OCI-M2 (cell line): Measurements from ENCODE around the gene SLC37A2.

Experiments used
- DNase-seq: peaks from one replicate; lab custom pipeline; 2025; ENCODE audit not compliant: unreplicated experiment; lab: John Stamatoyannopoulos, UW

SLC37A2 gene

DNA sequence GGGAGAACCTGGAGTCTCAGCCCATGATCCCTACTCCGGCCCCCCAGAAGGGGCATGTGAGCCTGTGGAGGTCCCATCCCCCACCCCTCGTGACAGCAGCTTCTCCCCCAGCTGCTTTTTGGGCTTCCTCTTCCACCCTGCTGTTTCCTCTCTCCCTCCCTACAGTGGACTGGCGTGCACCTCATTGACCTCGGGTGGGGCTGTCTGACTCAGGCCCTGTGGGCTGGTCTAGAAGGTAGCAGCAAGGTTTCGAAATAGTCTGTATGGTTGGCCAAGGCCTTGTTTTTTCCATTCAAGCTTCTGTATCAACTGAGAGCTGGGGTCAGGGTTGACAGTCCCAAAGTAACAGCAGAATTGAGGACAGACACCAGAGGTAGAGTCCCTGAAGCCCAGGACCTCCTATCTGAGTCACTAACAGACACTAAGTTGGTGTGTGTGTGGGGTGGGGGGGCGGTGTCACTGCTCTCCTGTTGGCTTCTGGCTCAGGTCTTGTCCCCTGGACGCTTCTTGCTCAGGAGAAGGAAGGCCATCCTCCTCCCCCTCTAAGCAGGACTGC, 7.7 kb downstream of the SLC37A2 start:
- DNase-seq: no peak

DNA sequence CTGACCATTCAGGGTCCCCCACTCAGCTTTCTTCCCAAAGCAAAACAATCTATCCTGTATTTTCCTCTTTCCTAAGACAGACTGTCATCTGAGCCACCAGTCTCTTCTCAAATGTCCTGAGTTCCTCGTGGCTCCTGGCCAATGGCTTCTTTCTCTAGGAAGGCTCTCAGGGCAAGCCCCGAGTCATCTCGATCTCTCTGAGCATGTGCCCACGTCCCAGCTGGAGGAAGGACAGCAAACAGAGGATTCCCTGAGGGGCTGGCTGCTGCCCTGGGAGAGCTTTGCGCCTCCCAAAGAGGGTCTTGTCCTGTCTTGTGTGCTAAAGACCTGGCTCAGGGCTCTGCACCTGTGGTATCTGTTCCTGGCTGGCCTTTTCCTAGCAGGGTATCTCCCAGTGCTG, 8.3 kb downstream of the SLC37A2 start:
- no peak for DNase-seq

DNA sequence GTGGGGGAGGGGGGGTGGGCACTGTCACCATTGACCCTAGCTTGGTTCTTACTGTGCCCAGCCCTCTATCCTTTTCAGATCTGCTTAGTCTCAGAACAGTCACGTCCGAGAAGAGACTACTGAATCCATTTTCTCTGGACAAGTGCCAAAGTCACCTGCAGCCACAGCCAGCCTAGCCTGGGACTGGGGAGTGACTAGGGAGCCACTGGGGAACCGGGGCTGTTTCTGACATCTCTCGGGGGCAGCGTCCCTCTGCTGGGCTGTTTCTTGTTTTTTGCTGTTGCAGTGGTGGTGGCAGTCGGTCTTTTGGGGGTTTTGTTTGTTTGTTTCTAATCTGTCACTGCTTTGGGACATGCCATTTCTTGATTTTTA, 8.7 kb downstream of the SLC37A2 start:
- no peak for DNase-seq

DNA sequence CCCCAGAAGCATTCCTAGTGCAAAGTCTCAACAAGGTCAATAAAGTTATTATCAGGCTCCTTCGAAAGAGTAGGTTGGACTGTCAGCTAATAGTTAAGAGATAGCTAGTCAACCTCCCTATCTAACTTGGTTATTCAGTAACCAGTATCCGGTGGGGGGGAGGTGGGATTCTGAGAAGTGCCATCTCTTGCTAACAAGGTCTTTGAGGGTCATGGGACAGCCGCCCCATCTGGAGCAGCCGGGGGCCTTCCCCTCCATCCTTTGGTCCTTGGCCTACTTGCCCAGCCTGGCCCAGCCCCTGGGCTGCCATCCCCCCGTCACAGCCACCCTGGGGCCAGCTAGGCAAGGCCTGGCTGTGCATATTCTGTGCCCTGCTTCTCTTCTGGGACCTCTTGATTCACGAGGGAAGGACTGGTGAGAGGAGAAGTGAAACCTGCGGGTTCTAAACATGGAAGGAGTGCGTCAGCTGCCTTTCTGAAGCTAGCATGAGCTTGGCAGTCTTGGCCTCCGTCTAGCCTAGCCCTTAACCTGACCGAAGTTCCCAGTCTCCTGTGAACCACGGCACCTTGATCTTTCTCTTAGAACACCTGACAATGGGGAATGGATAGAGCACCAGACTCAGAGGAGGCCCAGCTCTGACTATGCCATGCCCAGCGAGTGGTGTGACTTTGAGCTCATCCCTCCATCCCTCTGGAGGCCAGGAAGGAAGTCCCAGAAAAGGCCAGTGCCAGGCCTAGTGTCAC, 9.3 kb downstream of the SLC37A2 start:
- no peak for DNase-seq

DNA sequence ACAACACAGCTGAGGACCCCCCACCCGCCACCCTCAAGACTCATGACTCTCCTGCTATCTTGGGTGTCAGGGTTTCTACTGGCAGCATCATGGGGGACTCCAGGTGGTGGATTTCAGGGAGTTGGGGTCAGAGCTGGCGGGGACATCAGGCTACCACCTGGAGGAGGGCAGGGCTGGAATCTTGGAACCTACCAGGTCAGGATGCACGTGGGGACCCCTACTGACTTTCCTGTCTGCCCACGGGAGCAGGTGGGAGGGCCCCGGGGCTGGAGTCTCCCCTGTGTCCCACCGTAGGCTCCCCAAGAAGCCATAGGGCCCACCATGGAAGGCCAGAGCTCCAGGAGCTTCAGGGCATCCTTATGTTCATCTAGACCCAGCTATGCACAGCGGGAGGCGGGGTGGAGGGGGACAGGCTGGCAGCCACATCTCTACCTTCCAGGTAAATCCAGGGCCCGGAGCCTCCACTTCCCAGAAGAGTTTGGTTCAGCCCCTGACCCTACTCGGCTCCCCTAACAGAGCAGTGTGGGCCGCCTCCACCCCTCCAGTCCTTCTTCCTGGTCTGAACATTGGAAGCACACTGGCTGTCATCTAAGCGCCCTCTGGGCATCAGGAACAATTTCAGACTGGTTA, 10.0 kb downstream of the SLC37A2 start:
- no peak for DNase-seq

DNA sequence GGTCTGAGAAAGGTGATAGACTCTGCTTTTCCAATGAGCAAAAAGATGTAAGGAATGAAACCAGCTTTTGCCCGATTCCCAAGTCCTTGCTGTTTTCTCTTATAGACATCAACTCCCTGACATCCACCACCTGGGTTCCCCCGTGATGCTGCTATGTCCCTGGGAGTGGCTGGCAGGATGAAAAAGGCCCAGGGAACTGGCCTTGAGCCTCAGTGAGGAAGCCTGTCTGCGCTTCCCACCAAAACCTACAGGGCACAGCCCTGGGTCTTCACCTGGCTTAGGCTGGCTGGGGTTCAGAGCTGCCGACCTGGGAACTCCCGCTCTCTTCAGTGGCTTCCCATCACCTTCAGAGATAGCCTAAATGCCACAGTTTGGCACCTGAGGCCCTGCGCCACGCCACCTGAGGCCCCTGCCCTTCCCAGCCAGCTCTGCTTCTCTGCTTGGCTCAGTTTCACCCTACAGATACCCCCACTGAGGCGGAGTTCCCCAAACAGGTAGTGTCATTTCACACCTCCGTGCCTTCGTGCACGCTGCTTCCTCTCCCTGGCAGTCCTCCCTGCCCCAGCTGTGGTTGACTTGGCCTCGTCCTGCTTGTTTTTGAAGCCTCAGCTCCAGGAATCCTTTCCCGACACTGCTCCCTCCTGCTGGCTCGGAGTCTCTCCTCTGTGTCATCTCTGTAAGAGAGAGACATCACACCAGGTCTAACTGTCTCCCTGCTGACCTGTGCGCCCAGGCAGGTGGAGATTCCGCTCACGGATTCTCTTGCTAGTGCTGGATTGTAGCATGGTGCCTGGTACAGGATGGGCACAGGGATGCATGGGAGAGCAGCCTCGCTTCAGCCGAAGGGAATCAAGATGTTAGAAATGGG, 10.7 kb downstream of the SLC37A2 start:
- DNase-seq: no peak

DNA sequence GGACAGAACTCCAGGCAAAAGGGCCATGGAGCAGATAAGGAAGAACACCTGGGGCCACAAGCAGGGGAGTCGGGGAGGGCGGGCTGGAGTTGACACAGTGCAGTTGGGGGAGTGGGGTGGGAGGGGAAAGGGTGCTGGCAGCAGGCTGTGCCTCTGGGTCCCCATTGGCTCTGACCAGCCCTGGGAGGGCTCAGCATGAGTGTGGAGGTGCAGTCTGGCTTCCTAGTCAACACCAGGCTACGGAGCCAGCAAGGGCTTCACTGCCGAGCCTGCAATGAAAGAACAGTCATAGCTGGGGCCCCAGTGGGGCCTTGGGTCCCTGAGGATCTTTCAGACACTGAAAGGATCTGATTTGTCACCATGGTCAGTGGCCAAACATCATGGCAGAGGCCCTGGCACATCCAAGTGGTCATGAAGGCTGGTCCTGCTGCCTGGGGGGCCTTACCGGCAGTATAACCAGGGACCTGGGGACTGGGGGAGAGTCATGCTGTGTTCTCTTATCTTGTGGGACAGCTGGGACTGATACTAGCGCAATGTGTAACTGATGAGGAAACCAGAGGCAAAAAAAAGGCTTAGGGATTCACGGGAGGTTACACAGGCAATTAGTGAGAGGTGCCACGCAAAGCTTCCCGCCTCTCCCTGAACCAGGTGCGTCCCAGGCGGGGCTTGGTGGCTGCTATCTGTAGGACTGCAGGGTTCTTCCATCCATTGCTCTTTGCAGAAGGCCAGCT, 11.6 kb downstream of the SLC37A2 start:
- DNase-seq: no peak

DNA sequence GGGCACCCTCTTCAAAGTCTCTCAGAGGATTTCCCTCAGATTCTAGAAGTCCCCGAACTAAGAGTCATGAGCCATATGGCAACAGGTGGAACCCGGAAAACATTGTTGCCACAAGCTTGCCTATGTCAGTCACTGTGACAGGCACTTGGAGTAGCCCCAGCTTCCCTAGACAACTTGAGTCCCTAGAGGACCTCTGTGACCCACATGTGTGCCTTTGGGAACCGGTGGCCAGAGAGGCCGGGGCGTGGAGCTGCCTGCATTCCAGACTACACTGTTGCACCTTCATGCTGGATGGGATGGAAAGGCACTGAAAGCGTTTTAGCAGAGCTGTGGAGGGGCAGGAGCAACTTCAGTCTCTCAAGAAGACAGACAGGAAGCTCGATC, 12.1 kb downstream of the SLC37A2 start:
- DNase-seq: no peak

DNA sequence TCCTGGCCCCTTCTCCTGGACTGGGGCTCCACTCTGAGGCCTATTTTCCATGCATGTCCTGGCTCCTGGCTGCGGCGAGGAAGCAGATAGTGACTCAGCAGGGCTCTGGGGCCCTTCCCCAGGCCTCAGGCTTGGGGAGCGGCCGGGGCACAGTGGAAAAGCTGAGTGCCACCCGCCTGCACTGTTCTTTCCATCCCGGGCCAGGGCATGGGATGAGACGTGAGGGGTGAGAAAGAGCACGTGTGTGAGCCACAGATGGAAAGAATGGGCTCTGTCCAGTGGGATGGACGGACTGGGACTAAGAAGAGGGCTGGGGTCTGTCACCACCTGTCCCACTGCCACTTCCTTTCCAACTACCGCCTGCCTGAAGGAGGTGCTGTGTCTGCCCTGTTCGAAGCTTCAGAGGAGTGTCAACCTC, 12.8 kb downstream of the SLC37A2 start:
- no peak for DNase-seq

DNA sequence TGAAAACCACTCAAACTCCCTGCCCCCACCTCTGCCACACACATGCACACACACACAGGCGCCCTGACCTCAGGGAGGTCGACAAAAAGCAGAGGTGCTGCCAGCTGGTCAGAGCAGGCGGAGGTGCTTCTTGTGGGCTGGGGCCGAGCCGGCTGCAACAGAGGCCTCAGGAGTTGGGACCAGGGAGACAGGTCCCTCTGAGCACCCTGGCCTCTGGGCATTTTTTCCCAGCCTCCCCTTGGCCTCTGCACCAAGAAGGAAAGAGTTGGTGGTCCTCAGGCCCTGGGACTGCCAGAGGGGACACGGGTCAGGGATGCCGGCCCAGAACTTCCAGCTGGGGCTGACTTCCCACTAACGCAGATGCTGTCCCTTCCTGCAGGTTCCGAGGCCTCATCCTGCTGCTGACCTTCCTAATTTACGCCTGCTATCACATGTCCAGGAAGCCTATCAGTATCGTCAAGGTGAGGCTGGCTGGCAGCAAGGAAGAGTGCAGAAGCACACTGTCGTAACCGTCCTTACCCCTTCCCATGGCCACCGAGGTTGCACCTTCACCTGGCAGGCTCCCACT, 13.4 kb downstream of the SLC37A2 start:
- no peak for DNase-seq

DNA sequence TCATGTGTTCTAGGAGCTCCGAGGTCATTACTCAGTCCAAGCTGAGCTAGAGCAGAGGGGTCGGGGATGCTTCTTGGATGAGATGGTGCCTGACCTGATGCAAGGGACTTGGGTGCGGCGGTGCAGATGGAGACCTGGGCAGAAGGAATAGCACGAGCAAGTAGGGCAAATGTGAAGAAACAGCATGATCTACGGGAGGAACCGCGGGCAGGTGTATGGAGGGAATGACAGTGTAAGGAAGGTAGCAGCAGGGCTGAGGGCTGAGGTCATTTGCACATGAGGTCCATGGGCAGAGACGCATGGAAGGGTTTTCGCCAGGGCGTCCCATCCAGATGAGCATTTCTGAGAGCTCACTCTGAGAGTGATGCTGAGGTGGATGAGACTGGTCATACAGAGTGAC, 14.9 kb downstream of the SLC37A2 start:
- no peak for DNase-seq

DNA sequence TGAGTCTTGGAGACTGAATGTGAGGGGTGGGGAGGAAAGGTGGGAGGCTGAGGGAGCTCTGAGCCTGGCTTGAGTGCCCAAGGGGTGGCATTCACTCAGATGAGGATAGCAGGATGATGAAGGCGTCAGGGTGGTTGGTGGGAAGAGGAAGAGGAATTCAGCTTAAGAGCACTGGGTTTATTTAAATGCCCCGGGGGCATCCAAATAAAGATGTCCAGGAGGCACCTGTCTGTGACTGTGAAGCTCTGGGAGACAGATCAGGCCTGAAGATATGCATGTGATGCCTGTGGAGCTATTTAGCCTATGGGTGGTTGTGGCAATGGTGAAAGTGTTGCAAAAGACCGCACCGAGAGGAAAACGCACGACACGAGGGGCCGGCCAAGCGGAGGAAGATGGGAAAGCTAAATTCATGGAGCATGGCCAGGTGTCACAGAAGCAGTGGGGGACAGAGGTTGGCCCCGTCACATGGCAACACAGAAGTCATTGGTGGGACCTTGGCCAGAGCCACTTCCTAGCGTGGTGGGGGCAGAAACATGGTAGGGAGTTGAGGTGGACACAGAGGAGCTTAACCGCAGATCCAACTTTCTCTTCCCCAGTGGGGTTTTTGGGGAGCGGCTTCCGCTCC, 15.5 kb downstream of the SLC37A2 start:
- no peak for DNase-seq

DNA sequence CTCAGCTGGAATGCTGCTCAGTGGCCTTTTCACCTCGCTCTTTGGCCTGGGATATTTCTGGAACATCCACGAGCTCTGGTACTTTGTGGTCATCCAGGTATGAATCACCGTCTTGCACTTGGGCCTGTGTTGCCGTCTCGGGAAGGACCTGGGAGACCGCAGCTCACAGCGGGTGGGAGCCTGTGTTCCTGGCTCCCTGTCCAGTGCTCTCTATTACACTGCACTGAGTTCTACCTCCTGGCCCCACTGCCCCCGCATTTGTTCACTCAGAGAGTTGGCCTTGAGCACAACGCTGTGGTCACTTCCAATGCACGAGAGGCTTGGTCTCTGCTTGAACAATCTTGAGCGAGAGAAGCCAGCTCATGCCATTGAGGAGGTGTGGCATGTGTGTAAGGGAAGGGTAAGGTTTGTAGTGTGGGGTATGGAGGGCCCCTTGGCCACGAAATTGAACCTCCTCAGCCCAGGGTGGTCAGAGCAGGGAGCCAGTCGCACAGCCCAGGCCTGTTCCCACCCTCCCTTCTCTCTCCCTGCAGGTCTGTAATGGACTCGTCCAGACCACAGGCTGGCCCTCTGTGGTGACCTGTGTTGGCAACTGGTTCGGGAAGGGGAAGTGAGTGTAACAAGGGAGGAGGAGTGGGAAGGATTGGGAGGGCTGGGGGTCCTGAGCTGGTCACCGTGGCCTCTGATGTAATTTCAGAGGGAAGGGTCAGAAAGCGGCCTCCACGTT, 16.2 kb downstream of the SLC37A2 start:
- DNase-seq: no peak

DNA sequence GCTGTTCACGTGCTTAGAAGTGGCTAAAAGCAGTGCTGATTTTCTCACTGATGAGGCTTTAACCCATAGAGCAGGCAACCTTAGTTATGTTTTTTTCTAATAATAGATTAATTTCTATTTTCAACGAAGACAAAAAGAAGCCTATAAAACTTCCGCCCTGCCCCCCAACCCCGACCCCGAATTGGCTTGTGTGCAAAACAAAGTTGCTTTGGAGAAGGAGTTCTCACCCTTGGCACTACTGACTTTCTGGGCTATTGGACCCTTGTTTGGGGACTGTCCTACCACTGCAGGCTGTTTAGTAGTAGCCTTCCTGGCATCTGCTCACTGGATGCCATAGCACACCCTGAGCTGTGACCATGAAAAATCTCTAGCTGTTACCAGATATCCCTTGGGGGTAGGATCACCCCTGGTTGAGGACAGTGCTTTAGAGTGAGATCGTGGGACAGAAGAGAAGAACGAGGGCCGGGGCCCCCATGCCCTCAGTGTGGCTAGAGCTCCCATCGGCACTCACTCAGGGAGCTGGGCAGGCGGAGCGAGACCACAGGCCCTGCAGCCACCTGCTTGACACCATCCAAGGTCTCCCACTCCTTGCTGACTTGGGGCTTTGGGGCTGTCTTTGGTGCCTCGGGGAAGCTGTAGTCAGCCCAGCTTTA, 16.9 kb downstream of the SLC37A2 start:
- DNase-seq: no peak

DNA sequence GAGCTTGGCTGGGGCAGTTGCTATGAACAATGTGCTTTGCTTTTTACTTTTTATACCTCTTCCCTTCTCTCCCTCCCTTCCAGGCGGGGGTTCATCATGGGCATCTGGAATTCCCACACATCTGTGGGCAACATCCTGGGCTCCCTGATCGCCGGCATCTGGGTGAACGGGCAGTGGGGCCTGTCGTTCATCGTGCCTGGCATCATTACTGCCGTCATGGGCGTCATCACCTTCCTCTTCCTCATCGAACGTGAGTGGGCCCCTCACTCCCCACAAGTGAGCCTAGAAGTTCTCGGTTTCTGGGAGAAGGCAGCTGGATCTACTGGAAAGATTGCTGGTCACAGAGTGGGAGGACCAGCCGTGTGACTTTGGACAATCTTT, 17.4 kb downstream of the SLC37A2 start:
- DNase-seq: no peak

DNA sequence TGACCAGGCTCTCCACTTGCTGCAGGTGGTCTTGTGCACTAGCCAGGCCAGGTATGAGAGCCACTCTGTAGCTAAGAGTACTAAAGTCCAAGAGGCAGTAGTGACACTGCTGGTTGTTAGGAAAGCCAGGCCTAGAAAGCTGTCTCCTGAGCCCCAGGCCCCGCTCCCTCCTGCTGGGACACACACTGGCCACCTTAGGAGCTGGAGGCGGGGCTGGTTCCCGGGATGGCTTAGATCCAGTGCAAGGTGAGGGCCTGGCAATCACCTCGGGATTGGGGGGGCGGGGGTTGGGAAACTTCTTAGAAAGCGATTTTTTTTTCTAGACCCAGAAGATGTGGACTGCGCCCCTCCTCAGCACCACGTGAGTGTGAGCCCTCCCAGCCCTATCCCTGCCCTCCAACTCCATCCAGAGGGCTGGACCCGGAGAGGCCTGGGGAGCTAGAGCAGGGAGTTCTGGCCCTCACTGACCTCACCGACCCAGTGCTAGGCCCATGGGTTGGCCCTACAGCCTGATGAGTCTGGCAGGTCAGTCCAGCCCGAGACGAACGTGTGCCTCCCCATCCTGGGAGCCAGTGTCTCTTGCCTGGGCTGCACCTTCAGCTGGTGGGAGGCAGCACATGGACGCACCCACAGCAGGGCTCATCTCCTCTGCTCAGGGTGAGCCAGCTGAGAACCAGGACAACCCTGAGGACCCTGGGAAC, 18.1 kb downstream of the SLC37A2 start:
- DNase-seq: no peak

DNA sequence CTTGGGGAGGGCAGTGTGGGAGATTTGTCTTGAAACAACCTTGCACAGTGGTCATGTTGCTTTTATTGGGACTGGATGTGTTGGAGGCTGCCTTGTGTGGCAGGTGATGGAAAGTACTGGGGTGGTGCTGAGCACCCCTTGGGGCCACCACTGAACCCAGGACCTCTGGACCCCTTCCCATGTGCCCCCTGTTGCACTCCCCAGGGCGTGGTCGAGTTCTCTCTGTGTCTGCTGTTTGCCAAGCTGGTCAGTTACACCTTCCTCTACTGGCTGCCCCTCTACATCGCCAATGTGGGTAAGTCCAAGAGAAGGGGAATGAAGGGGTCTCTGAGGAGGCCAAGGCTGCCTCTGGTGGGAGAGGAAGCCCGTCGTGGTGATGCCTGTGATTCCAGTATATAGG, 18.9 kb downstream of the SLC37A2 start:
- no peak for DNase-seq

DNA sequence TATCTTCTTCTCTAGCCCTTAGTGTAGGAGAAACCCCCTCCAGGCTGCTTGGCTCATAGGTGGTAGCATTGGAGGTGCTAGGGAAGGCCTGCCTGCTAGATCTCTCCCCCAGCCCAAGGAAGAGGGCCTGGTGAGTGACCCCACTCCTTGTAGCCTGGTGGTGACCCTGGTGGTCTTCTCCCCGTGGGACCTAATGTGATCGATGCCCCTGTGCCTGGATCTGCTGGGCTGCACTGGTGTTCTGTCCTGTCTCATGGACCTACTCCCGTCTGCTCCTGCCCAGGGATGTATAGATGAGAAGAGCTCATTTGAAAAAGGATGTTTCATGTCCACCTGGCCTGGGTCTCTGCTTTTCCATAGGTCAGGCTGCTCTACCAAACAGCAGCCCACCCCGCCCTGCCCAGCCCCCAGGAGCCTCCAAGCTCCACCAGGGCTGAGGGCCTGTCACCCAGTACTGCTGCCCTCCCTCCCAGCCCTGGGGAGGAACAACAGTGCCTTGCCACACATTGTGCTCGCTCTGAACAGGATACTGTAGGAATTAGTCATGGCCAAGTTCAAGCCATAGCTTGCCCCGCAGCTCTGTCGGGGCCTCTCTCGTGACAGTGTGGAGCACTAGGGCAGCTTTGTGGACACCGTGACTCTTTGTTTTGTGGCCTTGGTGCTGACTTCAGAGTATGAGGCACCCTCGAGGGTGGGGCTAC, 19.7 kb downstream of the SLC37A2 start:
- DNase-seq: no peak
